AG10803 (cell line): ENCODE data around the gene A1BG.

Experiments
- DNase-seq: peaks from one replicate; pipeline ENCODE4 v3.0.0; 2010; ENCODE audit warnings: low read depth
- H3K4me3 ChIP-seq: 2 replicates; pipeline ENCODE4 v1.5.1; 2011; ENCODE audit warnings: mild to moderate bottlenecking, low read length, control low read depth
- TF ChIP-seq, protein P1 (sequence below): conservative IDR thresholded peaks from 2 replicates; pipeline ENCODE4 v1.5.1; 2011; ENCODE audit warnings: mild to moderate bottlenecking, low read length, control low read depth, inconsistent platforms

Gene A1BG

DNA sequence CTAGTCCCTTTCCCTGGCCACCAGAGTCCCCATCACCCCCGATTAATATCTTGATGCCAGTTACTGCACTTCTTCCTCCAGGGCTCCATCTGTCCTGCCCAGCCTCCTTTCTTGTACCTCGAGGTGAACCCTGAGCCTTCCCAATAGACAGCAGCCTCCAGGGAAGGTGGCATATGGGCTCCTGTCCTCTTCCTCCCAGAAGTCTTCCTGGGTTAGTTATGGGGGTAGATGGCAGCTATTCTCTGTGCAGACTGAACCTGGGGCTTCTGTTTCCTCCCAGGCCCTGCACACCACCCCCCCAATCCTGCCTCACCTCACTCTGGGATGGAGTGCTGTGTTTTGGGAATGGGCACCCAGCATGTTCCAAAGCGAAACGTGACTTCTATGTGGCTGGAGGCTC, 44.8 kb upstream of the A1BG start:
- DNase-seq: no peak
- TF ChIP-seq, protein P1, sequence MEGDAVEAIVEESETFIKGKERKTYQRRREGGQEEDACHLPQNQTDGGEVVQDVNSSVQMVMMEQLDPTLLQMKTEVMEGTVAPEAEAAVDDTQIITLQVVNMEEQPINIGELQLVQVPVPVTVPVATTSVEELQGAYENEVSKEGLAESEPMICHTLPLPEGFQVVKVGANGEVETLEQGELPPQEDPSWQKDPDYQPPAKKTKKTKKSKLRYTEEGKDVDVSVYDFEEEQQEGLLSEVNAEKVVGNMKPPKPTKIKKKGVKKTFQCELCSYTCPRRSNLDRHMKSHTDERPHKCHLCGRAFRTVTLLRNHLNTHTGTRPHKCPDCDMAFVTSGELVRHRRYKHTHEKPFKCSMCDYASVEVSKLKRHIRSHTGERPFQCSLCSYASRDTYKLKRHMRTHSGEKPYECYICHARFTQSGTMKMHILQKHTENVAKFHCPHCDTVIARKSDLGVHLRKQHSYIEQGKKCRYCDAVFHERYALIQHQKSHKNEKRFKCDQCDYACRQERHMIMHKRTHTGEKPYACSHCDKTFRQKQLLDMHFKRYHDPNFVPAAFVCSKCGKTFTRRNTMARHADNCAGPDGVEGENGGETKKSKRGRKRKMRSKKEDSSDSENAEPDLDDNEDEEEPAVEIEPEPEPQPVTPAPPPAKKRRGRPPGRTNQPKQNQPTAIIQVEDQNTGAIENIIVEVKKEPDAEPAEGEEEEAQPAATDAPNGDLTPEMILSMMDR: no peak
- H3K4me3 ChIP-seq: no peak overlapping the region

DNA sequence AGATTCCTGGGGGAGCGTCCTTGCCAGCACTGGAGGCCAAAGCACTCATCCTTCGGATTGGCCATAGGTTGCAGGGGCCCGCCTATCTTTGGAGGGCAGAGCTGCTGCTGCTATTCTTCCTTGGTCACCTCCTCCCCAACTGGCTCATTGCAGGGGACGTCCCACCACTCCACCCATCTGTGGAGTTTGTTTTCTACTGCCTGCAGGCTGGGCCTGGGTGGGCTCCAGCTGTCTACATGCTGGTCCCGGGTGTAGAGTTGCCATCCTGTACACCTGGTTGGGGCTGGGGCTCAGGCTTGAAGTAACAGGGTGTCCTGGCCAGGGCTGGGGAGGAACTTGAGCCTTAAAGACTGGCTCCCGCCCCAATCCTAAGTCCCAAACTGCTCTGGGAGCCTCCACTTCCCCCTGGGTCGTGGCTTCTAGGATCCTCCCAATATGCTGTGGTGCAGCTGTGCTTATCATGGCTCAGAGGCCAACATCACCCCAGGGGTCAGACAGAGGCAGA, 44.3 kb upstream of the A1BG start:
- H3K4me3 ChIP-seq: no peak overlapping the region
- DNase-seq: no peak
- TF ChIP-seq, protein P1: no peak

DNA sequence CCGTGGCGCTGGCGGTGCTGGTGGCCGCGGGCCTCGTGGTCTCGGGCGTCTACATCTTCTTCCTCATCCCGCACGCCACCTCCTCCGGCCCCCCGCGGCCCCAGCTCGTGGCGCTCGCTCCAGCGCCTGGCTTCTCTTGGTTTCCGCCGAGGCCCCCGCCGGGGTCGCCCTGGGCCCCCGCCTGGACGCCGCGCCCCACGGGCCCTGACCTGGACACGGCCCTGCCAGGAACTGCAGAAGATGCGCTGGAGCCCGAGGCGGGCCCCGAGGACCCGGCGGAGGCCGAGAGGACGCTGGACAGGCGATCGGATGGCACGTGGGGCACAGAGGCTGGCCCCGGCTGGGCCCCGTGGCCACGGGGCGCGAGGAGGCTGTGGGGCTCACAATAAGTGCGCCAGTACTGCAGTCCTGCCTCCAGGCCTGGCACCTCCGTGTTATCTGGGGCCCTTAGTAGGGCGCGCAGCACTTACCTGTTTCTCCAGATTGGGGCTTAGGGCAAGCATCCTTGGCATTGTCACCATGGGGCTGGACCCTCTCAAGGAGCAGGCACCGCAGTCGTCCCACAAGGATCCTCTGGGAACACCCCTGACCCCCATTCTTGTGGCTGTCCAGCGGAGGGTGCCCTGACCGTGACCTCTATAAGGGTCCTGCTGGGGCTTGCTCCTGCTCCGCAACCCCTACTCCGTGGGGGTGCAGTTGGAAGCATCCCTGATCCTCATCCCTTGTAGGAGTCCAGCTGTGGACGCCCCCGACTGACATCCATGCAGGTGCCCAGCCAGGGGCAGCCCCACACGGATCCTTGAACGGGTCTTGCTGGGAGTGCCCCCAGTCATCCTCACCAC, 43.6 kb upstream of the A1BG start:
- DNase-seq: no peak
- TF ChIP-seq, protein P1: no peak
- no peak overlapping the region for H3K4me3 ChIP-seq

- DNase-seq: no peak
- no peak overlapping the region for H3K4me3 ChIP-seq
- TF ChIP-seq, protein P1: no peak
Measured at GRCh38 chr19:58395979-58396627, 42.8 kb upstream of the A1BG start.

GRCh38 chr19:58395220-58395978, 42.1 kb upstream of the A1BG start, which contains the start of gene RNF225:
Gene RNF225 (plus strand): TSS chr19:58395656. CDS start chr19:58396090, 434 bp downstream.
- TF ChIP-seq, protein P1: no peak
- DNase-seq: no peak
- H3K4me3 ChIP-seq: no peak within 1 kb of the TSS

GRCh38 chr19:58394821-58395219, 41.5 kb upstream of the A1BG start:
- DNase-seq: no peak
- H3K4me3 ChIP-seq: no peak overlapping the region
- TF ChIP-seq, protein P1: no peak
